DMS53 treated with DMSO at 0.1 percent for 48 hours (cell line): Measurements from ENCODE around the gene POLN.
A peak's percentile ranks its signal among the peaks of the same experiment; 100 is the strongest.
"Not testable (repeated sequence)": the region's sequence is repeated elsewhere in the genome, so short reads cannot be mapped to it uniquely, and the experiment has no call there.

ENCODE experiments used
- DNase-seq: peaks from one replicate; lab custom pipeline; 2025; ENCODE audit not compliant: unreplicated experiment; lab: John Stamatoyannopoulos, UW

POLN gene

GRCh38 chr4:2044542-2045517 is 197.1 kb downstream of the POLN start:
- no peak for DNase-seq

- DNase-seq = no peak
These were observed 197.8 kb downstream of the POLN start for GRCh38 chr4:2044119-2044485.

- DNase-seq = no peak
These were observed 198.4 kb downstream of the POLN start for GRCh38 chr4:2043396-2044118.

- no peak for DNase-seq
These were observed 198.9 kb downstream of the POLN start for GRCh38 chr4:2042947-2043395.

GRCh38 chr4:2042204-2042946 is 199.5 kb downstream of the POLN start:
- no peak for DNase-seq

GRCh38 chr4:2041239-2042130 is 200.4 kb downstream of the POLN start:
- DNase-seq = peak; percentile 77

- no peak for DNase-seq
These were observed 201.3 kb downstream of the POLN start for GRCh38 chr4:2040391-2041238.

- DNase-seq = no peak
These were observed 205.1 kb downstream of the POLN start for GRCh38 chr4:2036866-2037265.

- no peak for DNase-seq
These were observed 205.6 kb downstream of the POLN start for GRCh38 chr4:2036327-2036726.

- DNase-seq = not testable (repeated sequence)
These were observed 210.8 kb downstream of the POLN start for GRCh38 chr4:2031161-2031560.

GRCh38 chr4:2027120-2027519 is 214.8 kb downstream of the POLN start:
- DNase-seq = not testable (repeated sequence)

- DNase-seq = no peak
These were observed 216.1 kb downstream of the POLN start for GRCh38 chr4:2025817-2026216.

GRCh38 chr4:2024683-2025082 is 217.2 kb downstream of the POLN start:
- DNase-seq = no peak
